Activated T-helper 17 cell treated with anti-CD3 and anti-CD28 coated beads, Interleukin-2, amount 50 U/mL, for 72 hours (primary cell): ENCODE results near the gene SORCS2. TPM values are rescaled to one million over a fixed set of nuclear protein-coding genes. Genes with fewer than 3 reads are reported as not detected.

Source experiments
- ATAC-seq: fragments of 150-1000 bp; cut with Tn5 transposase; replicated peaks from 2 replicates; pipeline ENCODE4 v1.10.0; 2021; ENCODE audit warnings: mild to moderate bottlenecking, moderate library complexity
- H3K27ac Mint-ChIP-seq: one replicate; pipeline ENCODE4 v1.8.0; 2022; ENCODE audit warnings: mixed read lengths
- H3K27me3 Mint-ChIP-seq: one replicate; pipeline ENCODE4 v1.8.0; 2022; ENCODE audit warnings: mixed read lengths
- H3K36me3 Mint-ChIP-seq: one replicate; pipeline ENCODE4 v1.8.0; 2022; ENCODE audit warnings: low read depth, mild to moderate bottlenecking, mixed read lengths
- H3K4me1 Mint-ChIP-seq: one replicate; pipeline ENCODE4 v1.8.0; 2022; ENCODE audit warnings: mixed read lengths
- H3K4me3 Mint-ChIP-seq: one replicate; pipeline ENCODE4 v1.8.0; 2022; ENCODE audit warnings: mild to moderate bottlenecking, mixed read lengths
- H3K9me3 Mint-ChIP-seq: one replicate; pipeline ENCODE4 v1.8.0; 2022; ENCODE audit warnings: mixed read lengths
- total RNA-seq, 2 donors: library from RNA; stranded (reverse); gene quantifications; one replicate each; pipeline ENCODE4 v1.2.3, GENCODE V29; 2022

The SORCS2 gene
- total RNA-seq, 2 donors from 2014 or later, result 0.04 to 0.26 TPM

- no peak overlapping the region for H3K4me3 Mint-ChIP-seq
These were observed 360.1 kb downstream of the SORCS2 start for GRCh38 chr4:7552466-7552865.

GRCh38 chr4:7553280-7553679 lies 360.9 kb downstream of the SORCS2 start:
- H3K4me3 Mint-ChIP-seq, result no peak overlapping the region
- H3K36me3 Mint-ChIP-seq, result no peaks in the 10 kb centered on the region
- ATAC-seq, result no peak
- no peaks in the 10 kb centered on the region for H3K4me1 Mint-ChIP-seq
- peaks cover 39% of the 10 kb centered on the region for H3K9me3 Mint-ChIP-seq
- H3K27ac Mint-ChIP-seq, result no peak overlapping the region
- H3K27me3 Mint-ChIP-seq, result peaks cover 26% of the 10 kb centered on the region

More at GRCh38 chr4:7552466-7552865, 360.1 kb downstream of the SORCS2 start:
- Mint-ChIP-seq H3K9me3 (peaks cover 39% of the 10 kb centered on the region), H3K27ac (no peak overlapping the region), H3K27me3 (peaks cover 26% of the 10 kb centered on the region), H3K36me3 (no peaks in the 10 kb centered on the region), H3K4me1 (no peaks in the 10 kb centered on the region)
- no peak for ATAC-seq

GRCh38 chr4:7554905-7555304 lies 362.6 kb downstream of the SORCS2 start:
- Mint-ChIP-seq H3K9me3 (peaks cover 39% of the 10 kb centered on the region), H3K36me3 (no peaks in the 10 kb centered on the region), H3K4me1 (no peaks in the 10 kb centered on the region), H3K4me3 (no peak overlapping the region), H3K27me3 (peaks cover 22% of the 10 kb centered on the region), H3K27ac (no peak overlapping the region)
- ATAC-seq, result no peak

- no peak for ATAC-seq
- Mint-ChIP-seq H3K27ac (no peak overlapping the region), H3K4me3 (no peak overlapping the region), H3K27me3 (peaks cover 15% of the 10 kb centered on the region), H3K4me1 (no peaks in the 10 kb centered on the region), H3K36me3 (no peaks in the 10 kb centered on the region), H3K9me3 (peaks cover 34% of the 10 kb centered on the region)
These were observed 364.2 kb downstream of the SORCS2 start for GRCh38 chr4:7556558-7556957.

GRCh38 chr4:7557456-7557855 lies 365.1 kb downstream of the SORCS2 start:
- Mint-ChIP-seq H3K27ac (no peak overlapping the region), H3K36me3 (no peaks in the 10 kb centered on the region), H3K4me1 (no peaks in the 10 kb centered on the region), H3K9me3 (peaks cover 33% of the 10 kb centered on the region), H3K27me3 (peaks cover 15% of the 10 kb centered on the region), H3K4me3 (no peak overlapping the region)
- ATAC-seq, result no peak

- no peak for ATAC-seq
- Mint-ChIP-seq H3K27ac (no peak overlapping the region), H3K9me3 (peaks cover 26% of the 10 kb centered on the region), H3K36me3 (no peaks in the 10 kb centered on the region), H3K4me1 (no peaks in the 10 kb centered on the region), H3K4me3 (no peak overlapping the region), H3K27me3 (peaks cover 13% of the 10 kb centered on the region)
These were observed 366.1 kb downstream of the SORCS2 start for GRCh38 chr4:7558436-7558835.

GRCh38 chr4:7559316-7559715 lies 367.0 kb downstream of the SORCS2 start:
- H3K4me1 Mint-ChIP-seq, result no peaks in the 10 kb centered on the region
- H3K27ac Mint-ChIP-seq, result no peak overlapping the region
- H3K9me3 Mint-ChIP-seq, result peaks cover 17% of the 10 kb centered on the region
- H3K36me3 Mint-ChIP-seq, result no peaks in the 10 kb centered on the region
- ATAC-seq, result no peak
- peaks cover 9% of the 10 kb centered on the region for H3K27me3 Mint-ChIP-seq
- H3K4me3 Mint-ChIP-seq, result no peak overlapping the region

- H3K4me1 Mint-ChIP-seq, result no peaks in the 10 kb centered on the region
- H3K27ac Mint-ChIP-seq, result no peak overlapping the region
- H3K9me3 Mint-ChIP-seq, result peaks cover 13% of the 10 kb centered on the region
- ATAC-seq, result no peak
- peaks cover 7% of the 10 kb centered on the region for H3K27me3 Mint-ChIP-seq
- H3K36me3 Mint-ChIP-seq, result no peaks in the 10 kb centered on the region
- no peak overlapping the region for H3K4me3 Mint-ChIP-seq
These were observed 367.5 kb downstream of the SORCS2 start for GRCh38 chr4:7559741-7560395.

- no peak overlapping the region for H3K27ac Mint-ChIP-seq
- H3K36me3 Mint-ChIP-seq, result no peaks in the 10 kb centered on the region
- no peaks in the 10 kb centered on the region for H3K4me1 Mint-ChIP-seq
- H3K4me3 Mint-ChIP-seq, result no peak overlapping the region
- H3K27me3 Mint-ChIP-seq, result peaks cover 4% of the 10 kb centered on the region
- no peak for ATAC-seq
- peaks cover 7% of the 10 kb centered on the region for H3K9me3 Mint-ChIP-seq
These were observed 369.2 kb downstream of the SORCS2 start for GRCh38 chr4:7561557-7561956.

- Mint-ChIP-seq H3K27ac (no peak overlapping the region), H3K36me3 (no peaks in the 10 kb centered on the region), H3K4me3 (no peak overlapping the region), H3K9me3 (no peaks in the 10 kb centered on the region), H3K27me3 (no peaks in the 10 kb centered on the region), H3K4me1 (no peaks in the 10 kb centered on the region)
- no peak for ATAC-seq
These were observed 371.9 kb downstream of the SORCS2 start for GRCh38 chr4:7564242-7564641.

- Mint-ChIP-seq H3K9me3 (no peaks in the 10 kb centered on the region), H3K4me3 (no peak overlapping the region), H3K4me1 (no peaks in the 10 kb centered on the region), H3K36me3 (no peaks in the 10 kb centered on the region), H3K27me3 (no peaks in the 10 kb centered on the region), H3K27ac (no peak overlapping the region)
- no peak for ATAC-seq
These were observed 373.1 kb downstream of the SORCS2 start for GRCh38 chr4:7565483-7565882.

- Mint-ChIP-seq H3K4me3 (no peak overlapping the region), H3K27me3 (peaks cover 6% of the 10 kb centered on the region), H3K27ac (no peak overlapping the region), H3K4me1 (no peaks in the 10 kb centered on the region), H3K36me3 (no peaks in the 10 kb centered on the region), H3K9me3 (no peaks in the 10 kb centered on the region)
- no peak for ATAC-seq
These were observed 377.8 kb downstream of the SORCS2 start for GRCh38 chr4:7569810-7570783.

- Mint-ChIP-seq H3K27ac (no peak overlapping the region), H3K4me3 (no peak overlapping the region), H3K4me1 (no peaks in the 10 kb centered on the region), H3K27me3 (peaks cover 6% of the 10 kb centered on the region), H3K36me3 (no peaks in the 10 kb centered on the region), H3K9me3 (peaks cover 6% of the 10 kb centered on the region)
- no peak for ATAC-seq
These were observed 378.7 kb downstream of the SORCS2 start for GRCh38 chr4:7571001-7571400.

GRCh38 chr4:7571701-7572100 lies 379.4 kb downstream of the SORCS2 start:
- no peak for ATAC-seq
- no peak overlapping the region for H3K27ac Mint-ChIP-seq
- peaks cover 13% of the 10 kb centered on the region for H3K9me3 Mint-ChIP-seq
- peaks cover 6% of the 10 kb centered on the region for H3K27me3 Mint-ChIP-seq
- no peak overlapping the region for H3K4me3 Mint-ChIP-seq
- H3K4me1 Mint-ChIP-seq, result no peaks in the 10 kb centered on the region
- no peaks in the 10 kb centered on the region for H3K36me3 Mint-ChIP-seq

GRCh38 chr4:7572894-7573293 lies 380.6 kb downstream of the SORCS2 start:
- H3K4me3 Mint-ChIP-seq, result no peak overlapping the region
- H3K9me3 Mint-ChIP-seq, result peaks cover 21% of the 10 kb centered on the region
- no peaks in the 10 kb centered on the region for H3K36me3 Mint-ChIP-seq
- ATAC-seq, result no peak
- no peaks in the 10 kb centered on the region for H3K4me1 Mint-ChIP-seq
- peaks cover 6% of the 10 kb centered on the region for H3K27me3 Mint-ChIP-seq
- H3K27ac Mint-ChIP-seq, result no peak overlapping the region
